Activated CD8-positive, alpha-beta memory T cell treated with anti-CD3 and anti-CD28 coated beads for 1 hour (primary cell): Measurements from ENCODE around the gene FAM107B.
"Not testable (repeated sequence)": the region's sequence is repeated elsewhere in the genome, so short reads cannot be mapped to it uniquely, and the experiment has no call there.

Experiments used
- DNase-seq, 2 donors: peaks; one replicate each; pipeline ENCODE4 v3.0.0-alpha.2; 2020; ENCODE audit warnings: low read depth in 1 of 2; ENCODE audit errors: extremely low read depth in 1 of 2

FAM107B gene

GRCh38 chr10:14639637-14640036 lies 135.1 kb downstream of the FAM107B start:
- no peak for DNase-seq

DNA sequence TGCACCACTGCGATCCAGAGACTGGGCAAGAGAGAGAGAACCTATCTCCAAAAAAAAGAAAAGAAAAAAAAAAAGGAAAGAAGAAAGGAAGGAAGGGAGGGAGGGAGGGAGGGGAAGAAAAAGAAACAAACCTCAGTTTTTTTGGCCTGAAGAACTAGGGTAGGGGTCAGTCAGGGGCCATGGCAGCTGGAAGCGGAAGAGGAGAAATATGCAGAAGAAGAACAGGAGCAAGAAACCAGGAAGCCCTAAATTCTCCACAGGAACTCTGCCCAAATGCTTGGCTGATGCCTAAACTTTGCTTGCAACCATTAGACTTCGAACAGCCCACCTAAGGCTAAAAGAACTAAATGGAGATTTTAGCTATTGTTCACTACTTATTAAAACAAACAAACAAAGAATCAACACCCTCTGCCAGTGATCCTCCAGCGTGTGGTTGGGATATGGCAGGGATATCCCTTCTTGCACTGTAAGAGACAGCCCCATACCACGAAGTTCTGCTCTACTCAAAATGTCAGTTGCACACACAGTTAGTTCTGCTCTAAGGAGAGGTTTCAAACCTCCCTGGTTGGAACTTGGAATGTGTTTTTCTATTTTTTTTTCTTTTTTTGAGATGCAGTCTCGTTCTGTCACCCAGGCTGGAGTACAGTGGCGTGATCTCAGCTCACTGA lies 139.5 kb downstream of the FAM107B start:
- DNase-seq = no peak

DNA sequence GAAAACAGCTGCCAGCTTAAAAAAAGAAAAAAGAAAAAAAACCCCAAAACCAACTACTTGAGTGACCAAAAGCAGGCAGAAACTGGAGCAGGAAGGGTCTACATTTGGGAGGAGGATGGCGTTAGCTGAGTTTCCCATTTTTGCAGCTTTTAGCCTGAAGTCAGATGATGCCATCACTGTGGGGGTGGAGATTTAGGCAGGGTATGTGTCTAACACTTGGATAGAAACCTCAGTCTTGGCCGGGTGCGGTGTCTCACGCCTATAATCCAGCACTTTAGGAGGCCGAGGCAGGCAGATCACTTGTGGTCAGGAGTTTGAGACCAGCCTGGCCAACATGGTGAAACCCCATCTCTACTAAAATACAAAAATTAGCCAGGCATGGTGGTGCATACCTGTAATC lies 140.1 kb downstream of the FAM107B start:
- not testable (repeated sequence) for DNase-seq

- DNase-seq = no peak
Measured at GRCh38 chr10:14625765-14626525, 148.8 kb downstream of the FAM107B start.

- no peak for DNase-seq
Measured at GRCh38 chr10:14625192-14625631, 149.5 kb downstream of the FAM107B start.

- DNase-seq = no peak
Measured at GRCh38 chr10:14624600-14624999, 150.1 kb downstream of the FAM107B start.

GRCh38 chr10:14623931-14624330 lies 150.8 kb downstream of the FAM107B start:
- no peak for DNase-seq

DNA sequence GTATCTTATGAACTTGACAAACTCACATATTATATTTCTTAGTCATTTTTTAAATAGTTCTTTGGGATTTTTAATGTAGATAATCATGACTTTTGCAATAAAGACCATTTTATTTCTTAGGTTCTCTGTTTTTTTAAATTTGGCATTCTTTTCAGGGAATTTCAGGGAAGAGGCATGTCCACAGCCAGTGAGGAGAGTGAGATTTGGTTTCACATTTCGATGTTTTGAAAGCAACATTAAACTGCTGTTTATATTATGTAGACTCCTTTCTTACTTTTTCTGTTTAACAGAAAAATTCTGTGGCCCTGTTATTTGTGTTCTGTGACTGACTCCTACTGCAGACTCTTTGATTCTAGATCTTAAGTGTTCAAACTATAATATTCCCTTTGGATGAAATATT lies 153.7 kb downstream of the FAM107B start:
- no peak for DNase-seq

- no peak for DNase-seq
Measured at GRCh38 chr10:14618674-14619073, 156.0 kb downstream of the FAM107B start.

- no peak for DNase-seq
Measured at GRCh38 chr10:14617852-14618251, 156.8 kb downstream of the FAM107B start.

DNA sequence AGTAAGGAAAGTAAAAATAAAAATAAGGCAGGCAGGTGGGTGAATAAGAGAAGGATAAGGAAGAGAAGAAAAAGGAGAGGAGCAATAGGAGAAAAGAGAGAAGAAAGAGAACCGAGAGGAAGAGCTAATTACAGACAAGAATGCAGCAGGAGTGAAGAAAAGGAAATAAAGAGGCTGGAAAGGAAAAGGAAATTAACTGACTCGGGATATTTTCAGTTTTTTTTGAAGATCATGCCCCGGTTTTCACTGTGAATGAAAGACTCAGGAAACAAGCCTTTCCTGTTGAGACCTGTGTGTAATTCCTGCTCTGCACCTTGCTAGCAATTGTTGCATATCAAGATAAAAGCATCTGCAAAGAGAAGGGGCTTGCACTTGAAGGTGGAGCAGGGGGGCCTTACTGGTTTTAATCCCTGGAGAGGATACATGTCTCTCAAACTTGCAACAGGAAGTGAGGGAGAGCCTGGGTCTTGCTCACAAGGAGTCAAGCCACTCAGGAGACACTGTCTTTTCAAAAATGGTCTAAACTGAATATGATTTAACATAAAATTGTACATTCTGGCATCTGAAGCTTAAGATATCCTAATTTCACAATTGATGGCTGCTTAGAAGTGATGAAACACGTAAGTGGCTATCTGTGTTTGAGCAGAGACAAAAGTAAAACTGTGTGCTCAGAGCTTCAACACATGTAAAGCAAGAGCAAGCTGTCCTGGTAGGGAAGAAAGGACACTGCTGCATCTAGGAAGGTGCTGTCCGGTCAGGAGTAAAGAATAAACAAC lies 157.6 kb downstream of the FAM107B start:
- no peak for DNase-seq

DNA sequence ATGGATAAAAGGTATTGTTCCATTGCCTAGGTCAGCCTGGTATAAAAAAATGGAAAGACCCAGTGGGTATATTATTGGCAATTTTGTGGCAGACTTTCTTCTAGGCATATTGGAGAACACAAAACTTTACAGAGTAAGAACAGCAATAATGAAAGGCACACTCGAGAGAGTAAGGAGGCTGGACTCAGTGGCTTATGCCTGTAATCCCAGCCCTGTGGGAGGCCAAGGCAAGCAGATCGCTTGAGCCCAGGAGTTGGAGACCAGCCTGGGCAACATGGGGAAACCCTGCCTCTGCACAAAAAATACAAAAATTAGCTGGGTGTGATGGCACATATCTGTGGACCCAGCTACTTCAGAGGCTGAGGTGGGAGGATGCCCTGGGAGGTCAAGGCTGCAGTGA lies 158.2 kb downstream of the FAM107B start:
- no peak for DNase-seq

DNA sequence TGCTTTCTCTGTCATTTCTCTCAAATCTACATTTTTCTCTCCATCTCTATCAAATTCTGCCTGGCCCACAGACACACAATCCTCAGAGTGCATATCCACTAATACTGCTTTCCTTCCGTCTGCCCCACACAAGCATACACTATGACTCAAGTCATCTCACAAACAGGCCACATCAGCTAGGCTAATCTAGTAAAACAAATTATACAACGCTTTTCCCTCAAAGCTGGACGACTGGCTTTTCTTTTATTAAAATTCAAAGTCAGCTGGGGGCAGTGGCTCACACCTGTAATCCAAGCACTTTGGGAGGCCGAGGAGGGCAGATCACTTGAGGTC lies 161.1 kb downstream of the FAM107B start:
- DNase-seq = no peak

- DNase-seq = no peak
Measured at GRCh38 chr10:14612873-14613587, 161.7 kb downstream of the FAM107B start.

- no peak for DNase-seq
Measured at GRCh38 chr10:14611968-14612693, 162.6 kb downstream of the FAM107B start.

DNA sequence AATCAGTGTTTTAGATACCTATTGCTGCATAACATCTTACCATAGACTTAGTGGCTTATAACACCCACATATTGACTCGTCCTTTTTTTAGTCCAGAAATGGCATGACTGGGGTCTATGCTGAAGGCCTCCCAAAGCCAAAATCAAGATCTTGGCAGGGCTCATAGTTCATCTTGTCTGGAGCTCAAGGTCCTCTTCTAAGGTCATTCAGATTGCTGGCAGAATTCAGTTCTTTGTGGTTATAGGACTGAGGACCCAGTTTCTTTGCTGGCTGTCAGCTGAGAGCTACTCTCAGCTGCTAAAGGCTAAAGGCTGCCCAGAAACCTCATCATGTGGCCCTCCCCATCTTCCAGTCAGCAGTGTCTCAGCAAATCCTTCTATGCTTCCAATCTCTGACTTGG lies 165.5 kb downstream of the FAM107B start:
- DNase-seq = no peak

- DNase-seq = no peak
Measured at GRCh38 chr10:14608381-14609001, 166.2 kb downstream of the FAM107B start.

GRCh38 chr10:14606633-14607032 lies 168.1 kb downstream of the FAM107B start:
- no peak for DNase-seq

DNA sequence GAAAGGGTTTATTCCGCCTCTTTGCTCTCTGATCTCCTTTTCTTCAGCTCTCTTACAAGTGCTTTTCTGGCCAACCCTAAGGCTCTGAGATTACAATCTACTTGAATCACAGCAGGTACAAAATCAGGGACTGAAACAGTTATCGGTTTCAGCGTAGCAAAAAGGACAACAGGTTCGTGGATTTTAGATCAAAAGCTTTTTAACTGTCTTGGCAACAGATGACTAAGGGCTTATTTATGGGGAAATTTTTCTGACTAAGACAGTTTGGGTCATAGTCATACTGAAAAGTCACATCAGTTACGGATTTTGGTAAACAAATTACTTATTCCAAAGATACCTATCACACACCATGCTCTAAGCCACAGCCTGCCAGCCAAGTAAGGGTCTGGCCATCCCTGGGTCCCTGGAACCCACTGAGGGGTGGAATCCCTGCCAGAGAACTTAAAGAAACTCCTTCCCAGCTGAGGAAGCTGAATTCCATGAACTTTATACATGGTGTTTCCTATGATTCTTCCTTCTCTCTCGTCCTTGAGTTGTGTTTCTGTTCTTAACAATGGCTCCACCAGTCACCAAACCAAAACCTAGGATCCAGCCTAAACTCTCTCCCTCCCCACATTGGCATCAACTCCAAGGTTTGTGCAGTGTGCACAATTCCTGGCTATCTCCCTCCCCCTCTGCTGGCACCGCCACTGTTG lies 169.3 kb downstream of the FAM107B start:
- no peak for DNase-seq
